ENCODE results near the gene GPR156. TPM values are rescaled to one million over a fixed set of nuclear protein-coding genes. Genes with fewer than 3 reads are reported as not detected.

Gene GPR156
- total RNA-seq, 1 donor from 2014 or later = 1.4 TPM

GRCh38 chr3:120140098-120140742 is 144.8 kb downstream of the GPR156 start:
- TF ChIP-seq CTCF (conservative IDR thresholded peaks at IDR 0.05; ENCODE audit: low read depth, low read length) = no peak
- no peak for DNase-seq (ENCODE audit: low read depth)
- no peak overlapping the region for H3K4me3 ChIP-seq (ENCODE audit: low read depth, low read length)

- no peak for DNase-seq (ENCODE audit: low read depth)
- no peak overlapping the region for H3K4me3 ChIP-seq (ENCODE audit: low read depth, low read length)
- no peak for TF ChIP-seq CTCF (conservative IDR thresholded peaks at IDR 0.05; ENCODE audit: low read depth, low read length)
These were observed 145.9 kb downstream of the GPR156 start for GRCh38 chr3:120139140-120139539.

- no peak for TF ChIP-seq CTCF (conservative IDR thresholded peaks at IDR 0.05; ENCODE audit: low read depth, low read length)
- no peak for DNase-seq (ENCODE audit: low read depth)
- H3K4me3 ChIP-seq (ENCODE audit: low read depth, low read length) = no peak overlapping the region
These were observed 147.5 kb downstream of the GPR156 start for GRCh38 chr3:120137548-120137947.

- no peak overlapping the region for H3K4me3 ChIP-seq (ENCODE audit: low read depth, low read length)
- no peak for TF ChIP-seq CTCF (conservative IDR thresholded peaks at IDR 0.05; ENCODE audit: low read depth, low read length)
- no peak for DNase-seq (ENCODE audit: low read depth)
These were observed 154.4 kb downstream of the GPR156 start for GRCh38 chr3:120130656-120131055.

GRCh38 chr3:120129718-120130513 is 155.1 kb downstream of the GPR156 start:
- TF ChIP-seq CTCF (conservative IDR thresholded peaks at IDR 0.05; ENCODE audit: low read depth, low read length) = no peak
- no peak for DNase-seq (ENCODE audit: low read depth)
- no peak overlapping the region for H3K4me3 ChIP-seq (ENCODE audit: low read depth, low read length)

GRCh38 chr3:120129051-120129450 is 156.0 kb downstream of the GPR156 start:
- no peak overlapping the region for H3K4me3 ChIP-seq (ENCODE audit: low read depth, low read length)
- DNase-seq (ENCODE audit: low read depth) = no peak
- TF ChIP-seq CTCF (conservative IDR thresholded peaks at IDR 0.05; ENCODE audit: low read depth, low read length) = no peak

Measured in epithelial cell of proximal tubule (primary cell).